Central memory CD8-positive, alpha-beta T cell (primary cell): ENCODE measurements around the gene MRTFA.
"Not testable (repeated sequence)": the region's sequence is repeated elsewhere in the genome, so short reads cannot be mapped to it uniquely, and the experiment has no call there.

Source experiments
- ATAC-seq: fragments of 150-1000 bp; cut with Tn5 transposase; replicated peaks from 2 replicates; pipeline ENCODE4 v1.10.0; 2022; ENCODE audit warnings: mild to moderate bottlenecking, moderate FRiP score, moderate number of reproducible peaks; ENCODE audit not compliant: poor library complexity, severe bottlenecking; ENCODE audit errors: extremely low read depth
- DNase-seq, 2 donors: peaks; one replicate each; pipeline ENCODE4 v3.0.0; 2021; ENCODE audit warnings: low spot score in 2 of 2
- H3K27ac Mint-ChIP-seq: one replicate; pipeline ENCODE4 v1.8.0; 2022; ENCODE audit warnings: low read depth, mild to moderate bottlenecking, moderate library complexity, mixed read lengths
- H3K27me3 Mint-ChIP-seq: one replicate; pipeline ENCODE4 v1.8.0; 2022; ENCODE audit warnings: mixed read lengths
- H3K36me3 Mint-ChIP-seq: one replicate; pipeline ENCODE4 v1.8.0; 2022; ENCODE audit warnings: mild to moderate bottlenecking, moderate library complexity, mixed read lengths; ENCODE audit not compliant: insufficient read depth
- H3K4me1 Mint-ChIP-seq: one replicate; pipeline ENCODE4 v1.8.0; 2022; ENCODE audit warnings: mixed read lengths
- H3K4me3 Mint-ChIP-seq: one replicate; pipeline ENCODE4 v1.8.0; 2022; ENCODE audit warnings: mild to moderate bottlenecking, moderate library complexity, mixed read lengths
- H3K9me3 Mint-ChIP-seq: one replicate; pipeline ENCODE4 v1.8.0; 2022; ENCODE audit warnings: mixed read lengths

Gene MRTFA

DNA sequence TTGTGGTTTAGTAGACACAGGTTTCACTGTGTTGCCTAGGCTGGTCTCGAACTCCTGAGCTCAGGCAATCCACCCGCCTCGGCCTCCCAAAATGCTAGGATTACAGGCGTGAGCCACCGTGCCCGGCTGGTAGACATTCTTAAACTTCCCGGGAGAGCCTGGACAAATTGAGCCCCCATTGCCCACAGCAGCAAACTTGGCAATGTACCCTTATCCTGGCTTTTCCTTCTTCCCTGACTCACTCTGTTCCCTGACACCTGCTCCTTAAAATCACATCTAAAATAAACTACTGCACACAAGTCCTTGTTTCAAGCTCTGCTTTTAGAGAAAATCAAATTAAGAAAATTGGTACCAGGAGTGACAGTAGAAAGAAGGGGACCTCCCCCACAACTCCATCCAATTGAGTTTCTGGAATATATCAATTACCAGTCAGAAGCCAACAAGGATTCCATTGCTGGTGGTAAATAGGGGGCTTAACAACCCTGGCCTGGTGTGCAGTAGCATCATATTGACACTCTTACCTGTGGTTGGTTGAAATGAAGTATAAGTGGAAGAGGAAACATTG is 35.4 kb upstream of the MRTFA start:
- H3K9me3 Mint-ChIP-seq: no peaks in the 10 kb centered on the region

DNA sequence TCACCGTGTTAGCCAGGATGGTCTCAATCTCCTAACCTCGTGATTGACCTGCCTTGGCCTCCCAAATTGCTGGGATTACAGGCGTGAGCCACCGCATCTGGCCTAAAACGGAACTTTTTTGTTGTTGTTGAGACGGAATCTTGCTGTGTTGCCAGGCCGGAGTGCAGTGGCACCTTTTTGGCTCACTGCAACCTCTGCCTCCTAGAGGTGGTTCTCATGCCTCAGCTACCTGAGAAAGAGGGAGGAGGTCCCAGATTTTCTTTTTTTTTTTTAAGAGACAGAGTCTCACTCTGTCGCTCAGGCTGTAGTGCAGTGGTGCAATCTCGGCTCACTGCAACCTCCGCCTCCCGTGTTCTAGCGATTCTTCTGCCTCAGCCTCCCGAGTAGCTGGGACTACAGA is 34.9 kb upstream of the MRTFA start:
- Mint-ChIP-seq H3K27ac (no peak overlapping the region), H3K9me3 (no peaks in the 10 kb centered on the region), H3K27me3 (no peaks in the 10 kb centered on the region), H3K4me3 (no peak overlapping the region), H3K4me1 (peaks cover 7% of the 10 kb centered on the region), H3K36me3 (peaks cover 5% of the 10 kb centered on the region)
- ATAC-seq (no peak), DNase-seq (no peak)

More for the DNA sequence above, 35.4 kb upstream of the MRTFA start:
- Mint-ChIP-seq H3K27ac (no peak overlapping the region), H3K36me3 (peaks cover 5% of the 10 kb centered on the region), H3K27me3 (no peaks in the 10 kb centered on the region), H3K4me1 (peaks cover 7% of the 10 kb centered on the region), H3K4me3 (no peak overlapping the region)
- no peak for ATAC-seq
- DNase-seq: no peak

DNA sequence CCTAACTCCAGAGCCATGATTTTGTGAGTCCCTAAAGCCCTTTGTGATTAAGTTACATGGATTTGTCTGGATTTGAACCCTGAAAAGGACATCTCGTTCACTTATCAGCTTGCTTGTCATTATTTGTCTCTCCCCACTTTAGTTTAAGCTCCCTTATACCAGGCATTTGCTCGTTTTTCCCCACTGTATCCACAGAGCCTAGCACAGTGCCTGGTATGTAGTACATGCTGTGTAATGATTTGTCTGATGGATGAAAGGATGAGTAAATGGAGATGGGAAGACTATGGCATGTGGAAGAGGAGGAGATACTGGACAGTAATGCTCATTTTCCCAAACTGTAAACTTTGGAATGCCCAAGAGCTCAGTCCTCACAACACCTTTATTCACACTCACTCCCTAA is 33.5 kb upstream of the MRTFA start:
- H3K9me3 Mint-ChIP-seq: no peaks in the 10 kb centered on the region
- H3K27me3 Mint-ChIP-seq: no peaks in the 10 kb centered on the region
- ATAC-seq (no peak), DNase-seq (no peak)
- no peak overlapping the region for H3K4me3 Mint-ChIP-seq
- H3K36me3 Mint-ChIP-seq: peaks cover 5% of the 10 kb centered on the region
- peaks cover 7% of the 10 kb centered on the region for H3K4me1 Mint-ChIP-seq
- H3K27ac Mint-ChIP-seq: no peak overlapping the region

- H3K4me1 Mint-ChIP-seq: peaks cover 7% of the 10 kb centered on the region
- no peak for DNase-seq
- no peak overlapping the region for H3K27ac Mint-ChIP-seq
- ATAC-seq: no peak
- no peaks in the 10 kb centered on the region for H3K27me3 Mint-ChIP-seq
- H3K4me3 Mint-ChIP-seq: no peak overlapping the region
- H3K9me3 Mint-ChIP-seq: no peaks in the 10 kb centered on the region
- H3K36me3 Mint-ChIP-seq: peaks cover 5% of the 10 kb centered on the region
Measured at GRCh38 chr22:40668611-40669411, 32.3 kb upstream of the MRTFA start.

GRCh38 chr22:40666151-40666848 is 29.8 kb upstream of the MRTFA start:
- H3K27me3 Mint-ChIP-seq: no peaks in the 10 kb centered on the region
- H3K36me3 Mint-ChIP-seq: peaks cover 5% of the 10 kb centered on the region
- no peaks in the 10 kb centered on the region for H3K9me3 Mint-ChIP-seq
- ATAC-seq (no peak), DNase-seq (no peak)
- no peak overlapping the region for H3K27ac Mint-ChIP-seq
- peaks cover 7% of the 10 kb centered on the region for H3K4me1 Mint-ChIP-seq
- no peak overlapping the region for H3K4me3 Mint-ChIP-seq

DNA sequence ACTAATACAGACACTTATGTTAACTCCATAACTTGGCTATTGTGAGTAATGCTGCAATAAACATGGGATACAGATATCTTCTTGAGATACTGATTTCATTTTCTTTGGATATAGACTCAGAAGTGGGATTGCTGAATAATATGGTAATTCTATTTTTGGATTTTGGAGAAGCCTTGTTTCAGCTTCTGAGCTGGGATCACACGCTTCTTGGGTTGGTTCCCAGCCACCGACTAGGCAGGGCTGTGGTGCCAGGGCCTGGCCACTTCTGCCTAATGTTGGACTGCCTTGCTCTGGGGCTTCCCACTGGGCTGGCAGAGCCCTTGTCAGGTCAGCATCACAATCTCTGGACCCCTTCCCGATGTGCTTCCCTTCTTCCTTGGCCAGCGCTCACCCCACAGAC is 28.8 kb upstream of the MRTFA start:
- Mint-ChIP-seq H3K27ac (no peak overlapping the region), H3K4me3 (no peak overlapping the region), H3K9me3 (no peaks in the 10 kb centered on the region), H3K36me3 (peaks cover 3% of the 10 kb centered on the region), H3K4me1 (peaks cover 7% of the 10 kb centered on the region), H3K27me3 (no peaks in the 10 kb centered on the region)
- ATAC-seq (no peak), DNase-seq (no peak)

- H3K27ac Mint-ChIP-seq: no peak overlapping the region
- no peak overlapping the region for H3K4me3 Mint-ChIP-seq
- H3K4me1 Mint-ChIP-seq: no peaks in the 10 kb centered on the region
- H3K36me3 Mint-ChIP-seq: no peaks in the 10 kb centered on the region
- no peak for DNase-seq
- H3K9me3 Mint-ChIP-seq: no peaks in the 10 kb centered on the region
- H3K27me3 Mint-ChIP-seq: no peaks in the 10 kb centered on the region
- ATAC-seq: no peak
Measured at GRCh38 chr22:40661671-40662070, 25.2 kb upstream of the MRTFA start.

DNA sequence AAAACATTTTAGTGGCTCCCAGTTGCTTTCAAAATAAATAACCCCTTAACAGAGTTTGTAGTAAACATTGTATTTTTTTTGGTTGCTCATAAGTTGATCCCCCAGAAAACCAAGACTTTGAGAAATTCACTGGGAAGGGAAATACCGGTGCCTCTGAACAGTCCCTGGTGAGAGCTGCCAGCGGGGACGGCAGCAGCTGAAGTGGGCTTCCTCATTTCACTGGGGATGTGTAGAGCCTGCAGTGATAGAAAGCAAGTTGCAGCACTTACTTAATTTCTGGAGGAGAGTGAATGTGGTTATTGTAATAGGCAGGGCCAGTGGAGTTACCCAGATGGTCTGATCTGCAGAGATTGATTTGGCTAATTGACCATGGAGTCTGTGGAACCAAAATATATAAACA is 24.2 kb upstream of the MRTFA start:
- no peak for DNase-seq
- no peak for ATAC-seq
- no peak overlapping the region for H3K27ac Mint-ChIP-seq
- no peaks in the 10 kb centered on the region for H3K27me3 Mint-ChIP-seq
- H3K4me3 Mint-ChIP-seq: no peak overlapping the region
- H3K36me3 Mint-ChIP-seq: no peaks in the 10 kb centered on the region
- no peaks in the 10 kb centered on the region for H3K4me1 Mint-ChIP-seq
- H3K9me3 Mint-ChIP-seq: no peaks in the 10 kb centered on the region

DNA sequence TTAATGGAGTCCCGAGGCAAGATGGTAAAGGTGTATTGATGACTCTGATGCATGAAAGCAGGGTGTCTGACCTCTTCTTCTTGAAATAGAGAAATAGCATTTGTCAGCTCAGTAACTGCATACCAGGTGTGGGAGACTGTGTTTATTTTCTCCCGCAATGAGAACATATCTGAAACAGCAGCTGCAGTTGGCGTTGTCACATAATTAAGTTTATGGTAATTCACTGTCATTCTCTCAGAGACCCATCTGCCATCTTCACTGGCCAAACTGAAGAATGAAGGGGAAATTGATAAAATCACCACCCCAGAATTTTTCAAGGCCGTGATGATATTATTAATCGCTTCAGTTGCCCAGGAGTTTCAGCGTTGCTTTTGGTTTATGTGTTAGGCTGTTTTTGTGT is 22.6 kb upstream of the MRTFA start:
- H3K4me1 Mint-ChIP-seq: no peaks in the 10 kb centered on the region
- H3K27ac Mint-ChIP-seq: no peak overlapping the region
- ATAC-seq (no peak), DNase-seq (no peak)
- H3K36me3 Mint-ChIP-seq: no peaks in the 10 kb centered on the region
- H3K27me3 Mint-ChIP-seq: no peaks in the 10 kb centered on the region
- no peak overlapping the region for H3K4me3 Mint-ChIP-seq
- no peaks in the 10 kb centered on the region for H3K9me3 Mint-ChIP-seq

- not testable (repeated sequence) for H3K4me3 Mint-ChIP-seq, H3K4me1 Mint-ChIP-seq, H3K27ac Mint-ChIP-seq, H3K36me3 Mint-ChIP-seq, H3K9me3 Mint-ChIP-seq, H3K27me3 Mint-ChIP-seq, ATAC-seq, DNase-seq
Measured at GRCh38 chr22:40656651-40657050, 20.1 kb upstream of the MRTFA start.

- not testable (repeated sequence) for DNase-seq, H3K27ac Mint-ChIP-seq, H3K36me3 Mint-ChIP-seq, H3K27me3 Mint-ChIP-seq, H3K9me3 Mint-ChIP-seq, ATAC-seq, H3K4me1 Mint-ChIP-seq, H3K4me3 Mint-ChIP-seq
Measured at GRCh38 chr22:40655941-40656340, 19.4 kb upstream of the MRTFA start.

GRCh38 chr22:40654522-40655167 is 18.1 kb upstream of the MRTFA start:
- no peak overlapping the region for H3K4me3 Mint-ChIP-seq
- no peak for DNase-seq
- no peak overlapping the region for H3K27ac Mint-ChIP-seq
- peaks cover 2% of the 10 kb centered on the region for H3K36me3 Mint-ChIP-seq
- no peaks in the 10 kb centered on the region for H3K9me3 Mint-ChIP-seq
- H3K27me3 Mint-ChIP-seq: no peaks in the 10 kb centered on the region
- peaks cover 9% of the 10 kb centered on the region for H3K4me1 Mint-ChIP-seq
- no peak for ATAC-seq
